H9 (cell line): Measurements from ENCODE around the gene ORMDL1. TPM values are rescaled to one million over a fixed set of nuclear protein-coding genes. Genes with fewer than 3 reads are reported as not detected.

Source experiments
- DNase-seq: peaks from one replicate; pipeline ENCODE4 v3.0.0-alpha.2; 2017
- H2AFZ ChIP-seq: one replicate; pipeline ENCODE4 v1.6.1; 2013; ENCODE audit warnings: mild to moderate bottlenecking, low read length, control low read depth, moderate library complexity
- H2AK5ac ChIP-seq: 2 replicates; pipeline ENCODE4 v1.6.1; 2013; ENCODE audit warnings: low read length, control low read depth, mixed read lengths; ENCODE audit not compliant: insufficient read length
- H2BK120ac ChIP-seq: one replicate; pipeline ENCODE4 v1.6.1; 2013; ENCODE audit warnings: low read depth, mild to moderate bottlenecking, low read length, control low read depth, inconsistent platforms; ENCODE audit not compliant: poor library complexity, severe bottlenecking
- H2BK12ac ChIP-seq: 2 replicates; pipeline ENCODE4 v1.6.1; 2013; ENCODE audit warnings: low read length, control low read depth, mixed read lengths, low read depth; ENCODE audit not compliant: insufficient read length
- H2BK15ac ChIP-seq: 2 replicates; pipeline ENCODE4 v1.6.1; 2013; ENCODE audit warnings: low read depth, low read length, control low read depth
- H2BK20ac ChIP-seq: one replicate; pipeline ENCODE4 v1.6.1; 2013; ENCODE audit warnings: low read depth, mild to moderate bottlenecking, low read length, control low read depth, inconsistent platforms; ENCODE audit not compliant: poor library complexity, severe bottlenecking
- H2BK5ac ChIP-seq: 2 replicates; pipeline ENCODE4 v1.6.1; 2013; ENCODE audit warnings: low read length, control low read depth, mixed read lengths; ENCODE audit not compliant: insufficient read length
- H3K14ac ChIP-seq: 2 replicates; pipeline ENCODE4 v1.6.1; 2013; ENCODE audit warnings: low read length, control low read depth; ENCODE audit not compliant: insufficient read depth
- H3K18ac ChIP-seq: 2 replicates; pipeline ENCODE4 v1.6.1; 2013; ENCODE audit warnings: low read depth, mild to moderate bottlenecking, mixed read lengths, low read length, control low read depth; ENCODE audit not compliant: insufficient read length
- H3K23ac ChIP-seq: 2 replicates; pipeline ENCODE4 v1.6.1; 2013; ENCODE audit warnings: low read length, control low read depth, mixed read lengths, low read depth; ENCODE audit not compliant: insufficient read length
- H3K23me2 ChIP-seq: 2 replicates; pipeline ENCODE4 v1.6.1; 2013; ENCODE audit warnings: low read depth, mild to moderate bottlenecking, mixed read lengths, low read length, control low read depth; ENCODE audit not compliant: insufficient read length, poor library complexity, severe bottlenecking
- H3K27ac ChIP-seq: 2 replicates; pipeline ENCODE4 v1.5.1; 2013; ENCODE audit warnings: low read length, control low read depth, mixed read lengths, low read depth; ENCODE audit not compliant: insufficient read length
- H3K27me3 ChIP-seq: 2 replicates; pipeline ENCODE4 v1.6.1; 2013; ENCODE audit warnings: low read length, control low read depth, inconsistent platforms; ENCODE audit not compliant: insufficient read depth
- H3K4ac ChIP-seq: 2 replicates; pipeline ENCODE4 v1.6.1; 2013; ENCODE audit warnings: low read depth, mild to moderate bottlenecking, control low read depth, inconsistent platforms, low read length, moderate library complexity
- H3K4me1 ChIP-seq: 2 replicates; pipeline ENCODE4 v1.6.1; 2013; ENCODE audit warnings: low read length, control low read depth, inconsistent platforms; ENCODE audit not compliant: insufficient read depth
- H3K4me2 ChIP-seq: 2 replicates; pipeline ENCODE4 v1.6.1; 2013; ENCODE audit warnings: low read length, control low read depth, mixed read lengths; ENCODE audit not compliant: insufficient read length, insufficient read depth
- H3K56ac ChIP-seq: 2 replicates; pipeline ENCODE4 v1.6.1; 2013; ENCODE audit warnings: low read depth, mild to moderate bottlenecking, mixed read lengths, low read length, control low read depth; ENCODE audit not compliant: insufficient read length
- H3K79me1 ChIP-seq: 2 replicates; pipeline ENCODE4 v1.6.1; 2013; ENCODE audit warnings: low read depth, mild to moderate bottlenecking, moderate library complexity, low read length, control low read depth, inconsistent platforms; ENCODE audit not compliant: insufficient read depth, poor library complexity, severe bottlenecking
- H3K79me2 ChIP-seq: 2 replicates; pipeline ENCODE4 v1.6.1; 2013; ENCODE audit warnings: low read length, control low read depth, inconsistent platforms; ENCODE audit not compliant: insufficient read depth
- H3K9ac ChIP-seq: 2 replicates; pipeline ENCODE4 v1.6.1; 2013; ENCODE audit warnings: low read length, control low read depth, mixed read lengths; ENCODE audit not compliant: insufficient read length; ENCODE audit errors: extremely low read depth
- H3K9me3 ChIP-seq: one replicate; pipeline ENCODE4 v1.6.1; 2013; ENCODE audit warnings: low read depth, low read length, inconsistent platforms; ENCODE audit not compliant: control insufficient read depth
- H3T11ph ChIP-seq: one replicate; pipeline ENCODE4 v1.6.1; 2013; ENCODE audit warnings: mild to moderate bottlenecking, low read length, control low read depth, inconsistent platforms
- H4K20me1 ChIP-seq: one replicate; pipeline ENCODE4 v1.6.1; 2013; ENCODE audit not compliant: control insufficient read depth, insufficient read length, insufficient read depth
- H4K5ac ChIP-seq: 2 replicates; pipeline ENCODE4 v1.6.1; 2013; ENCODE audit warnings: low read depth, mild to moderate bottlenecking, mixed read lengths, low read length, control low read depth; ENCODE audit not compliant: insufficient read length
- H4K8ac ChIP-seq: replicated peaks from 2 replicates; pipeline ENCODE4 v1.6.1; 2013; ENCODE audit warnings: low read length, control low read depth, mixed read lengths, low read depth; ENCODE audit not compliant: insufficient read length
- H4K91ac ChIP-seq: 2 replicates; pipeline ENCODE4 v1.6.1; 2013; ENCODE audit warnings: low read depth, mild to moderate bottlenecking, moderate library complexity, mixed read lengths, low read length, control low read depth; ENCODE audit not compliant: insufficient read length
- H3K27ac Mint-ChIP-seq, 3 experiments: 2 replicates in 2 of 3; 3 replicates in 1 of 3; pipeline ENCODE4 v1.8.0; 2020 to 2021; ENCODE audit warnings: mixed read lengths in 3 of 3, mild to moderate bottlenecking in 1 of 3, moderate library complexity in 1 of 3
- H3K27me3 Mint-ChIP-seq: 2 replicates; pipeline ENCODE4 v1.8.0; 2021; ENCODE audit warnings: low read depth, mild to moderate bottlenecking, moderate library complexity, mixed read lengths
- H3K36me3 Mint-ChIP-seq, 3 experiments: 2 replicates in 2 of 3; 3 replicates in 1 of 3; pipeline ENCODE4 v1.8.0; 2020 to 2021; ENCODE audit warnings: low read depth in 3 of 3, mixed read lengths in 3 of 3; ENCODE audit not compliant: insufficient read depth in 1 of 3
- H3K4me1 Mint-ChIP-seq, 2 experiments: 2 replicates each; pipeline ENCODE4 v1.8.0; 2020; ENCODE audit warnings: mixed read lengths in 2 of 2
- H3K4me3 Mint-ChIP-seq, 2 experiments: 2 replicates in 1 of 2; 3 replicates in 1 of 2; pipeline ENCODE4 v1.8.0; 2020 to 2021; ENCODE audit warnings: mild to moderate bottlenecking in 2 of 2, mixed read lengths in 2 of 2, moderate library complexity in 1 of 2
- H3K9me3 Mint-ChIP-seq, 2 experiments: 2 replicates in 1 of 2; 3 replicates in 1 of 2; pipeline ENCODE4 v1.8.0; 2020; ENCODE audit warnings: mild to moderate bottlenecking in 2 of 2, mixed read lengths in 2 of 2, moderate library complexity in 1 of 2
- whole genome bisulfite sequencing: extraction: QIAGEN DNeasy Blood & Tissue Kit; methylation state at CpG from one replicate; pipeline ENCODE4 v1.1.7; 2013; ENCODE audit warnings: missing lambda C conversion rate, low lambda C conversion rate, mixed read lengths; ENCODE audit not compliant: insufficient read length; ENCODE audit errors: extremely low coverage; 5-methylcytosine and 5-hydroxymethylcytosine counted together
- total RNA-seq: library from RNA; stranded (reverse); gene quantifications from 2 replicates; pipeline ENCODE4 v1.2.1, GENCODE V29; 2021
- TF ChIP-seq, protein P1 (sequence below): fragments of 200-600 bp; sonication (generic); conservative IDR thresholded peaks from 3 replicates; pipeline ENCODE4 v1.8.0; 2021; ENCODE audit warnings: antibody characterized with exemption, mild to moderate bottlenecking

The ORMDL1 gene
- total RNA-seq, 1 experiment from 2014 or later = 59.7 TPM

DNA sequence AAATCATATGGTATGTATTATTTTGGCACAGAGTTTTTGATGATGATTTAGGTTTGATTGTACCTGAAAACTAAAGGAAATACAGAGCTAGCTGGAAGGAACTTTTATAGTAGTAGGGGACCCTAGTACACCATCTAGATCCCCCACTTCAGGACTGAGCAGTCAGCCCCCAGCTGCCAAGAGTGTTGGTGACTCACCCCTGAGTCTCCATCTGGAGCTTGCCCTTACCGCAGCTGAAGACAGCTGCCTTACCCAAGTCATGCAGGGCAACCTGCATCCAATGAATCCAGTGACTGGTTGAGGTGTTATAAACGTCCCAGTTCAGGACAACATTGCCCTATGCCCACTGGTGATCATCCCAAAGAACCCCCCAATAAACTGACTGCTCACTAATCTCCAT is 15.4 kb upstream of the ORMDL1 start:
- Histone ChIP-seq H3K23ac (no peak overlapping the region), H3K56ac (no peak overlapping the region), H2AFZ (no peak overlapping the region), H3K4me2 (no peak overlapping the region), H3K79me1 (no peaks in the 10 kb centered on the region), H2BK120ac (no peak overlapping the region), H4K91ac (no peak overlapping the region), H4K5ac (no peak overlapping the region), H3K23me2 (no peaks in the 10 kb centered on the region), H4K20me1 (no peaks in the 10 kb centered on the region), H3K27ac (no peak overlapping the region), H3K9ac (no peak overlapping the region), H3K27me3 (no peaks in the 10 kb centered on the region), H2BK12ac (no peak overlapping the region), H3K4me1 (no peaks in the 10 kb centered on the region), H3K79me2 (no peaks in the 10 kb centered on the region), H3K18ac (no peak overlapping the region), H2AK5ac (no peak overlapping the region), H2BK20ac (no peak overlapping the region), H2BK5ac (no peak overlapping the region), H3K9me3 (no peaks in the 10 kb centered on the region), H4K8ac (no peak overlapping the region), H3T11ph (no peak overlapping the region), H3K4ac (no peak overlapping the region), H3K14ac (no peak overlapping the region), H2BK15ac (no peak overlapping the region)
- Mint-ChIP-seq H3K27ac (no peak overlapping the region), H3K4me3 (no peak overlapping the region), H3K9me3 (no peaks in the 10 kb centered on the region), H3K36me3 (peaks cover 11 to 40% (median 32%) of the 10 kb centered on the region in 3 experiments; a peak in 5 of 7 replicates), H3K27me3 (no peaks in the 10 kb centered on the region), H3K4me1 (no peaks in the 10 kb centered on the region)
- TF ChIP-seq, protein P1, sequence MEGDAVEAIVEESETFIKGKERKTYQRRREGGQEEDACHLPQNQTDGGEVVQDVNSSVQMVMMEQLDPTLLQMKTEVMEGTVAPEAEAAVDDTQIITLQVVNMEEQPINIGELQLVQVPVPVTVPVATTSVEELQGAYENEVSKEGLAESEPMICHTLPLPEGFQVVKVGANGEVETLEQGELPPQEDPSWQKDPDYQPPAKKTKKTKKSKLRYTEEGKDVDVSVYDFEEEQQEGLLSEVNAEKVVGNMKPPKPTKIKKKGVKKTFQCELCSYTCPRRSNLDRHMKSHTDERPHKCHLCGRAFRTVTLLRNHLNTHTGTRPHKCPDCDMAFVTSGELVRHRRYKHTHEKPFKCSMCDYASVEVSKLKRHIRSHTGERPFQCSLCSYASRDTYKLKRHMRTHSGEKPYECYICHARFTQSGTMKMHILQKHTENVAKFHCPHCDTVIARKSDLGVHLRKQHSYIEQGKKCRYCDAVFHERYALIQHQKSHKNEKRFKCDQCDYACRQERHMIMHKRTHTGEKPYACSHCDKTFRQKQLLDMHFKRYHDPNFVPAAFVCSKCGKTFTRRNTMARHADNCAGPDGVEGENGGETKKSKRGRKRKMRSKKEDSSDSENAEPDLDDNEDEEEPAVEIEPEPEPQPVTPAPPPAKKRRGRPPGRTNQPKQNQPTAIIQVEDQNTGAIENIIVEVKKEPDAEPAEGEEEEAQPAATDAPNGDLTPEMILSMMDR = no peak
- DNase-seq = no peak
- no CpG with 5 or more reads among the region's 2 CpGs for WGBS
